Right cardiac atrium (tissue), 5 donors: ENCODE results near the gene NXPH3. TPM values are rescaled to one million over a fixed set of nuclear protein-coding genes. Genes with fewer than 3 reads are reported as not detected.

Experiments
- ATAC-seq, 2 donors: fragments of 200-7000 bp; cut with Tn5 transposase; one replicate each; pipeline versions ENCODE4 v1.8.0 to v1.9.1; 2020; ENCODE audit warnings: moderate library complexity in 2 of 2, mild to moderate bottlenecking in 1 of 2
- DNase-seq, 3 donors: peaks; one replicate each; pipeline ENCODE4 v3.0.0-alpha.2; 2020
- H3K27ac ChIP-seq: one replicate; pipeline ENCODE4 v1.5.1; 2013; ENCODE audit warnings: mild to moderate bottlenecking, low read length, control low read depth, moderate library complexity
- H3K27me3 ChIP-seq: one replicate; pipeline ENCODE4 v1.6.1; 2013; ENCODE audit not compliant: control insufficient read depth, insufficient read depth
- H3K4me1 ChIP-seq: one replicate; pipeline ENCODE4 v1.6.1; 2013; ENCODE audit warnings: low read length; ENCODE audit not compliant: control insufficient read depth, insufficient read depth
- H3K4me3 ChIP-seq: one replicate; pipeline ENCODE4 v1.5.1; 2013; ENCODE audit warnings: low read length, control low read depth
- H3K9me3 ChIP-seq: one replicate; pipeline ENCODE4 v1.6.1; 2013; ENCODE audit warnings: low read length; ENCODE audit not compliant: control insufficient read depth
- WGBS: extraction: QIAGEN DNeasy Blood & Tissue Kit; methylation state at CpG from one replicate; pipeline ENCODE4 v1.1.7; 2013; 5-methylcytosine and 5-hydroxymethylcytosine counted together
- intact Hi-C, 4 donors: fragments of 100-400 bp; cut with DNase I; formaldehyde crosslinking; loops; one replicate each; pipeline versions ENCODE4 v1.11.0 to v1.14.0; 2022 to 2023
- polyA plus RNA-seq: library from polyadenylated mRNA; stranded (reverse); fragments of 200-250 nt; gene quantifications from one replicate; pipeline ENCODE4 v1.2.3, GENCODE V29; 2013
- total RNA-seq, 4 donors: library from RNA; stranded (reverse); fragmentation: NEBNext Ultra II Directional; extraction: Animal tissue kit (Norgen Biotek cat#: 25700); gene quantifications; one replicate each; pipeline ENCODE4 v1.2.1, GENCODE V29; 2021
- donor health status: healthy with polysubstance abuse.
- donor health status: DM: no; HTN: yes; CAD: no.
- donor health status: DM: no; HTN: no; CAD: no.
- donor health status: DM: no; HTN: yes; CAD: no; lungs with severe emphysema.
- donor health status: DM: yes; HTN: yes; CAD: no.

NXPH3 gene
- total and polyA plus RNA-seq, 5 donors = 3.8 to 6.5 (median 5.1) TPM

DNA sequence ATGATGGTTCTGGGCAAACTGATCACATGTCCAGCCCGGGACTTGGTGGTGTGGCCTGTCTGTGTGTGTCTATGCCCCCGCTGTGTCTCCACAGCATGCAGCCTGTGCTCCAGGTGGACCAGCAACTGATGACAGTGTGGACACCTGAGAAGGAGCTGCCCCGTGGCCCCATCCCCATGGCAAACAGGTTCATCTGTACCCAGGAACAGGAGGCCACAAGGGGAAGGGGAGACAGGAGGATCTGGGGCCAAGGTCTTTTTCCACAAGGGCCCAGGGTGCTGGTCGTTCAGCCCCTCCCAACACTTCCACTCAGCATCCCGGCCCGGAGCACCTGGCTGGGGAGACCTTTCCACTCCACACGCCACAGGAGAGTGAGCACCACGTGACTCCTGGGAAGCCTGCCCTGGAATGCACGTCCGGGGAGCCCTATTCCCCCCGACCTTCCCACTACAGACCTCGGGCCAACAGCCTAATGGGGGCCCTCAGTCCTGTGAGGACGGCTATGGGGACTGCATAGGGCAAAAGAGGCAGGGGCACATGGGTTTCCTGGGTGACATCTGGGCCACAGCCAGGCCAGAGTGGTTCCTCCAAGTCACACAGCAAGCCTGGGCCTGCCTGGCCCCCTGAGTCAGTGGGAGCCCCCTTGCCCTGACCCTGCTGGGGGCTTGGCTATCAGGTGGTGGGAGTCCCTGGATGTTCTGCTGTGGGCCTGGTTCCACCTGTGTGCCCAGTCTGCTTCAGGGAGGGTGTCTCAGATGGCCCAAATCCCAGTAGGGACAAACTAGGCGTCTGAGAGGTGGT lies 20.8 kb upstream of the NXPH3 start:
- H3K9me3 ChIP-seq = no peaks in the 10 kb centered on the region
- DNase-seq (peak in 1 of 3 donors; percentile 49), ATAC-seq (peak; percentile 3 to 5)
- H3K27me3 ChIP-seq = no peaks in the 10 kb centered on the region
- H3K4me1 ChIP-seq = no peaks in the 10 kb centered on the region
- WGBS = 70% methylated on average over 14 of the region's 14 CpGs
- H3K27ac ChIP-seq = no peak overlapping the region
- H3K4me3 ChIP-seq = no peak overlapping the region
- intact Hi-C loops = loop anchor here (2.0 to 10.0 kb wide), 7 partner anchors 58 to 442 kb away; partner anchors contain the start of genes NGFR (in 3 of the 4) and DLX3 (in 1 of the 4)

DNA sequence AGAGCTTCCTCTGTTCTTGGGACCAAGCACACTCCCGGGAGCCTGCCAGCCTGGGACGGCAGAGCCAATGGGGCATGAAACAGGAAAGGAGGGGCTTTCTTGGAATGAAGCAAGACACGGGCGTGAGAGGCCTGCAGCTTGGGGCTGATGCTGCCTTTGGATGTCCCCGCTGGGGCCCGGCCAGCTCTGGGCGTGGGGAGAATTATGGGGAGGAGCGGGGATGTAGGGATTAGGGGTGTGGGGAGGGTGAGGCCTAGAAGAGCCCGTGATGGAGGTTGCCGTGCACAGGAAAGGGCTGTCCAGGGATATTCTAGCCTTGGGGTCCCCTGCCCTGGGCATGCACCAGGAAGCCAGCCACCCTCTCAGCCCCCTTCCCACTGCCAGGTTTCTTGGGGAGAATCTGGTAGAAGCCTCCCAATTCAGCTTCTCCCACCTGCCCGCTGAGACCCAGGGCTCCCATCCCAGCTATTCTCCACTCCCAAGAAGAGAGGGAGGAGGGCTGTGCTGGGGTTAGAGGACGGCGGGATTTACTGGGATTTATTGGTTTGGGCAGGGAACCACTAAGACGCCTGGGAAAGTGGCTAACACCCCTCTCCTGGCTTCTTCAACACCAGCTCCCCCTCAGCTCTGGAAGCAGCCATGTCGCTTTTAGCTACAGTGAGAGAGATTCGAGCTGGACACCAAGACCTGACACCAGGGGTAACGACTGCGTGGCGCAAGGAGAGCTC lies 20.0 kb upstream of the NXPH3 start:
- intact Hi-C loops = loop anchor here (2.0 to 10.0 kb wide), 6 partner anchors 61 to 442 kb away; partner anchors contain the start of genes NGFR (in 2 of the 4) and DLX3 (in 1 of the 4)
- Histone ChIP-seq H3K27me3 (no peaks in the 10 kb centered on the region), H3K4me3 (no peak overlapping the region), H3K9me3 (no peaks in the 10 kb centered on the region), H3K27ac (no peak overlapping the region), H3K4me1 (no peaks in the 10 kb centered on the region)
- DNase-seq (peak in 1 of 3 donors; percentile 35), ATAC-seq (peak; percentile 14 to 21)
- 71% methylated on average over 19 of the region's 19 CpGs for WGBS

DNA sequence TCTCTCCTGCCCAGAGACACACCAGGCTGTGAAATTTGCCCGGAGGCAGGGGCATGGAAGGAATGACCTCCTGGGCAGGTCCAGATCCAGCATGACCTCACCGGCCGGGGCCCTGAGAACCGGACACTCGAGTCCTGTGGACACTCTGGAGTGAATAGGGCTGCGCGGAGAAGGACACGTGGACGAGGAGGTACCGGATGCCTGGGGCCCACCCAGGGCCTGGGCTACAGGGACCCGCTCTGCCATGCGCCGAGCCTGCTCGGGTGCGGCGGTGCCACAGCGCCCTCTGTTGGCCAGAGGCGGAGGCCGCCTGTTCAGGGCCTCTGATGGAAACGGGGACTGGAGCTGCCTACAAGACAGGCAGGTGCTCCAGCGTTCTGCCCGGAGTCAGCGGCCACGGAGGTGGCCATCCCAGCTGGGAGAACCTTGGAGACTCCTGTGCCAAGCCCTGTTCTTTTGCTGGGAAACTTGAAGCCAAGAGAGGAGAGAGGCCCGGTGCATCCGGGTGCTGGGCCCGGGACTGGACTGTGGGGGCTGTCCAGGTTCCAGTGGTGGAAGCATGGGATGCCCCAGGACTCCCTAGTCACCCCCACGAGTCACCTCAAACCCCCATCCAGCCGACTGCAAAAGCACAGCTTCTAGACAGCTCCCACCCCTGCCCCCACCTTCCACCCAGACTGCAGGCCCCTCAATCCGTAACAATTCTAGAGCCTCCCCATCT lies 19.3 kb upstream of the NXPH3 start:
- no peaks in the 10 kb centered on the region for H3K9me3 ChIP-seq
- no peaks in the 10 kb centered on the region for H3K27me3 ChIP-seq
- peak; percentile 89 to 90 for ATAC-seq
- H3K4me1 ChIP-seq = no peaks in the 10 kb centered on the region
- DNase-seq = peak; percentile 81 to 93 (median 92)
- no peak overlapping the region for H3K4me3 ChIP-seq
- intact Hi-C loops = loop anchor here (2.0 to 10.0 kb wide), 5 partner anchors 62 to 441 kb away; partner anchors contain the start of genes DLX3 (in 1 of the 4) and NGFR (in 1 of the 4)
- H3K27ac ChIP-seq = no peak overlapping the region
- WGBS = 14% methylated on average over 30 of the region's 30 CpGs

DNA sequence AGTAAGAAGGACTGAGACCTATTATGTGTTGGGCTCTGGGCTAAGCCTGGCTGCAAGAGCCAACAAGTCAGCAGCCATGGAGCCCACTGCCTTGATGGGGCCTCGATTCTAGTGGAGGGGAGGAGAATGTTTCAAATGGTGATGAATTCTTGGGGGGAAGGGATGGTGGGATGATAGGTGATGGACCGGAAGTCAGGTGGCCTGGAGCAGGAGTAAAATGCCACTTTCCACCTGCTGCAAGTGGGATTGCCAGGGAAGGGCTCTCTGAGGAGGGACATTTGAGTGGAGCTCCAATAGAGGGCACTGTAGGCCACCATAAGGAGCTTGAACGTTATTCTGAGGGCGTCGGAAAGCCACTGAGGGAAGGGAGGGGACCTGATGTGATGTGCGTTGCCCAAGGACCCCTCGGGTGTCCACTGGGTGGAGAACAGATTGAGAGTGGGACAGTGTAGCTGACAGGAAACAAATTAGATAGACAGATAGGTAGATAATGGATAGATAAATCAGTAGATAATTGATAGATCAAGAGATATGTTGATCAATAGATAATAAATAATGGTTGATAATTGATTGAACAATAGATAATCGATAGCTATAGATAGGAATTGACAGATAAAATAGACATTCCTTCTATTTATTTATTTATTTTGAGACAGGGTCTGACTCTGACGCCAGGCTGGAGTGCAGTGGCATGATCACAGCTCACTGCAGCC lies 18.2 kb upstream of the NXPH3 start:
- ATAC-seq = peak; percentile 29 to 42
- Histone ChIP-seq H3K27ac (no peak overlapping the region), H3K27me3 (no peaks in the 10 kb centered on the region), H3K4me1 (no peaks in the 10 kb centered on the region), H3K9me3 (no peaks in the 10 kb centered on the region), H3K4me3 (no peak overlapping the region)
- intact Hi-C loops = loop anchor here (2.0 to 10.0 kb wide), 5 partner anchors 63 to 440 kb away; partner anchors contain the start of genes DLX3 (in 1 of the 4) and NGFR (in 1 of the 4)
- peak in 1 of 3 donors; percentile 28 for DNase-seq
- WGBS = 17% methylated on average over 9 of the region's 9 CpGs

DNA sequence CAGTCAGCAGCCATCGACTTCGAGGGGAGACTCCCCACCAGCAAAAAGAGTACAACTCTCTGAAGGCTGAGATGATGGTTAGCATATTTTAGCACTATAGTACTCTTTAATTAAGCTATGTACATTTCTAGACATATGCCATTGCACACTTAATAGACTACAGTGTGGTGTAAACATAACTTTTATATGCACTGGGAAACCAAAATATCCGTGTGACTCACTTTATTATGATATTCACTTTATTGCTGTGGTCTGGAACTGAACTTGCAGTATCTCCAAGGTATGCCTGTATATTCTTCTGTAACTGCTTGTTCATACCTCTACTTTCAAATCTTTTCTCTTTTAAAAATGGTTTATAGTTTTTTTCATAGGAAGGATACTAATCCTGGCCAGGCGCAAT lies 11.0 kb upstream of the NXPH3 start:
- intact Hi-C loops = loop anchor here in 3 of 4 donors (5.0 to 10.0 kb wide), 4 partner anchors 288 to 433 kb away; partner anchors contain the start of gene DLX3 (in 3 of the 3)
- no peak overlapping the region for H3K27ac ChIP-seq

DNA sequence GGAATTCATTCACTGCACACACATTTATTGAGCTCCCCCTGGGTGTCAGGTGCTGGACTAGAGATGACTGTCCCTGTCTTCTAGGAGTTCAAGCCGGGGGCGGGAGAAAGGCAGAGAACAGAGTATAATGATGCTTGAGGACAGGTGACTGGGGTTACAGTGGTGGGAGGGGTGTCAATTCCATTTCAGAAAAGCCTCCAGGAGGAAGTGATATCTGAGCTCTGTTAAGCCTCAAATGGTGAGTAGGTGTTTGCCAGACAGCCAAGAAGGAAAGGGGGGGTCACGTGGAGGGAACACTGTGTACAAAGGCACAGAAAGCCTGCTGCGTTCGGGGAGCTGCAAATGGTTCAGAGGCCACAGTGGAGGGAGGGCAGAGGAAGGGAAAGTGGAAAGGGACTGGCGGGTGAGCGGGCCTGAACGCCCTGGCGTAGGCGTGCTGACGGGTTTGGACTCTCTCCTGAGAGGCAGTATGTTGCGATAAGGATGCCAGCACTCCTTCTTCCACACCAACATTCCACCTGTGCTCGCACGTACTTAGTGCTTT lies 9.7 kb upstream of the NXPH3 start:
- H3K4me3 ChIP-seq = no peak overlapping the region
- 5% methylated on average over 14 of the region's 14 CpGs for WGBS
- intact Hi-C loops = loop anchor here in 3 of 4 donors (5.0 to 10.0 kb wide), 4 partner anchors 286 to 431 kb away; partner anchors contain the start of gene DLX3 (in 3 of the 3)
- peak; percentile 77 to 87 (median 84) for DNase-seq
- H3K9me3 ChIP-seq = no peaks in the 10 kb centered on the region
- peaks cover 8% of the 10 kb centered on the region for H3K4me1 ChIP-seq
- ATAC-seq = peak; percentile 73 to 74
- H3K27me3 ChIP-seq = no peaks in the 10 kb centered on the region
- H3K27ac ChIP-seq = peak overlapping the region; percentile 54

More for the DNA sequence above, 11.0 kb upstream of the NXPH3 start:
- H3K27me3 ChIP-seq = no peaks in the 10 kb centered on the region
- H3K9me3 ChIP-seq = no peaks in the 10 kb centered on the region
- peaks cover 8% of the 10 kb centered on the region for H3K4me1 ChIP-seq
- DNase-seq (no peak), ATAC-seq (no peak)
- 81% methylated on average over 4 of the region's 4 CpGs for WGBS
- H3K4me3 ChIP-seq = no peak overlapping the region

DNA sequence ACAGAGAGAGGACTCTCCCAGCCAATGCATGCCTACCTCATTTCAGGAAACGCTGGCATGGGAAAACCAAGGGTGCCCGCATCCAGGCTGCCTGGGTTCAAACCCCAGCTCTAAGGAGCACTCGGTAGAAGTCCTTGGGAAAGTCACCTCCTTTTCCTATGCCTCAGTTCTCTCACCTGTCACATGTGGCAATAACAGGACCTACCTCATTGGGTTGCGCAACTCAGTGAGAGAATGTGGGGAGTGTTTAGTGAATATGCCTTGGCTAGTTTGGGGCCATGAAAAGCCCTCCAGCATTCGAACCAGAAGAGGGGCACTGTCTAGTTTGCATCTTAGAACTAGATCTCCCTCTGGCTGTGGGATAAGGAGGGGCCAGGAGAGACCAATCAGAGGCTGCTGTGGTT lies 9.0 kb upstream of the NXPH3 start:
- intact Hi-C loops = loop anchor here in 3 of 4 donors (5.0 to 10.0 kb wide), 4 partner anchors 286 to 431 kb away; partner anchors contain the start of gene DLX3 (in 3 of the 3)
- no peak overlapping the region for H3K4me3 ChIP-seq
- no peak for ATAC-seq
- H3K27me3 ChIP-seq = no peaks in the 10 kb centered on the region
- WGBS = 77% methylated on average over 5 of the region's 5 CpGs
- peaks cover 8% of the 10 kb centered on the region for H3K4me1 ChIP-seq
- H3K9me3 ChIP-seq = no peaks in the 10 kb centered on the region
- DNase-seq = peak in 1 of 3 donors; percentile 39
- peak overlapping the region; percentile 79 for H3K27ac ChIP-seq

DNA sequence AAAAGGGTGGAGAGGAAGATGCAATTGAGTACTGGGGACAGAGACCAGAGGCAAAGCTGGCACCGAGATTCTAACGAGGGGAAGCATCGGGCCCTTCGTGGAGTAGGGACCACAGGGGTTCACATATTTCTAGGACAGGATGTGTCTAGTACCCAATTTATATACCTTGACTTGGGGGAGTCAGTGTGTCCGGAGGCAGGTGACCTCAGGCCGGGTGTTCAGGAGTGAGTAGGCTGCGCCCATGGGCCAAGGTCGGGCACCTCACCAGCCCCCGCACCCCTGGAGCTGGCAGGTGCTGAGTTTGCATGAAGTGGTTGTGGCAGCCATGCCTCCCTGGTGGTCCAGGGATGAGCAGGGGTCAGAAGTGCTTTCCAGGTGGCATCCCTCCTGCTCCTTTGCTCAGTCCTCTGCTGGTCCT lies 8.6 kb upstream of the NXPH3 start:
- no peak overlapping the region for H3K4me3 ChIP-seq
- 82% methylated on average over 9 of the region's 9 CpGs for WGBS
- no peaks in the 10 kb centered on the region for H3K9me3 ChIP-seq
- DNase-seq = peak in 2 of 3 donors; percentile 57 to 61
- H3K27me3 ChIP-seq = no peaks in the 10 kb centered on the region
- peaks cover 8% of the 10 kb centered on the region for H3K4me1 ChIP-seq
- intact Hi-C loops = loop anchor here in 3 of 4 donors (5.0 to 10.0 kb wide), 4 partner anchors 285 to 430 kb away; partner anchors contain the start of gene DLX3 (in 3 of the 3)
- ATAC-seq = peak in 1 of 2 donors; percentile 1
- peak overlapping the region; percentile 79 for H3K27ac ChIP-seq

DNA sequence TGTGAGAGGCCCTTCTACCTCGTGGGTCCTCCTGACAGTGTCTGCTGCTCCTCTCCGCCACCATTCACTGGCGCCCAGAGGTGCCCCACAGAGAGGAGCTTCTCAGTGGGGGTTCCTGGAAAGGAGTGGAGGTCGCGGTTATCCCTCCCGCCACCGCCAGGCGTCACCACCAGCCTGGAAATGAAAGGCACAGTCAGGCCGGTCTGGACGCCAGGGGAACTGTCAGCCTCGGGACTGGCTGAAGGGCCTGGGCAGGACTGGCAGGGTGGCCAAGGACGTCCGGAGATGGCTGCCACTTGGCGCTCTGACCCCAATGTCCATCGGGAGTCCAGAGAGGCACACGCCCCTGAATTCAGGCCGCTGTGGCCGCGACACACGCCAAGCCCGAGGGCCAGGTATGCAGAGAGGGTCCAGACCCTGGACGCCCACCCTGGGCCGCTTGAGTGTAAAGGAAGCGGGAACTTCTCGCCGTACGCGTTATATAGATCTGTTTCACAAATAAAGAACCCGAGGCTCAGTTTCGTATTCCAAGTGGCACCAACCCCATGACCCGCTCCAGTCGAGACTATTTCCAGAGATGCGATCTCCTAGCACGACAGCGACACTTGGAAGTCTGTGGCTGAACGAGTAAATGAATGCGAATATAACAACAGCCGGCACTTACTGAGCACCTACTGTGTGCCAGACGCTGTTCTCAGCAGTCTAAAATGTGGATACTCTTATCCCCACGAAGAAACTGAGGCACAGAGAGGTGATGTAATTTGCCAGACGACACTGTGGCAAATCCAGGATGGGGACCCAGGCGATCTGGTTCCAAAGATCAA lies 7.6 kb upstream of the NXPH3 start:
- intact Hi-C loops = loop anchor here in 3 of 4 donors (2.0 to 10.0 kb wide), 5 partner anchors 127 to 429 kb away; partner anchors contain the start of gene DLX3 (in 3 of the 3)
- WGBS = 14% methylated on average over 42 of the region's 42 CpGs

More for the DNA sequence above, 7.6 kb upstream of the NXPH3 start:
- no peaks in the 10 kb centered on the region for H3K27me3 ChIP-seq
- H3K9me3 ChIP-seq = no peaks in the 10 kb centered on the region
- H3K4me3 ChIP-seq = peak overlapping the region; percentile 15
- H3K27ac ChIP-seq = peak overlapping the region; percentile 31
- peaks cover 8% of the 10 kb centered on the region for H3K4me1 ChIP-seq
- peak; percentile 76 to 82 for ATAC-seq
- DNase-seq = peak; percentile 91 to 96 (median 96)
